Right lobe of liver (tissue), 4 donors: ENCODE data around the gene DNAJB8.

Experiments used
- POLR2A ChIP-seq: fragments of 450-650 bp; IDR thresholded peaks from one replicate; pipeline ENCODE4 v1.6.1; 2017; ENCODE audit warnings: antibody characterized with exemption, mild to moderate bottlenecking
- TF ChIP-seq, protein P1 (sequence below), 4 donors: fragments of 200-600 bp in 3 of 4; fragments of 450-650 bp in 1 of 4; IDR thresholded peaks; one replicate each; pipeline versions ENCODE4 v1.5.1 to v1.8.0; 2016 to 2022; ENCODE audit warnings: antibody characterized with exemption in 4 of 4, mild to moderate bottlenecking in 2 of 4
- donor health status: DM: no; HTN: no; CAD: no.
- donor health status: DM: no; HTN: no; CAD: no.
- donor health status: DM: no; HTN: yes; CAD: no.

GRCh38 chr3:128482175-128482574, 15.5 kb upstream of the DNAJB8 start:
- TF ChIP-seq POLR2A: no peak
- TF ChIP-seq, protein P1, sequence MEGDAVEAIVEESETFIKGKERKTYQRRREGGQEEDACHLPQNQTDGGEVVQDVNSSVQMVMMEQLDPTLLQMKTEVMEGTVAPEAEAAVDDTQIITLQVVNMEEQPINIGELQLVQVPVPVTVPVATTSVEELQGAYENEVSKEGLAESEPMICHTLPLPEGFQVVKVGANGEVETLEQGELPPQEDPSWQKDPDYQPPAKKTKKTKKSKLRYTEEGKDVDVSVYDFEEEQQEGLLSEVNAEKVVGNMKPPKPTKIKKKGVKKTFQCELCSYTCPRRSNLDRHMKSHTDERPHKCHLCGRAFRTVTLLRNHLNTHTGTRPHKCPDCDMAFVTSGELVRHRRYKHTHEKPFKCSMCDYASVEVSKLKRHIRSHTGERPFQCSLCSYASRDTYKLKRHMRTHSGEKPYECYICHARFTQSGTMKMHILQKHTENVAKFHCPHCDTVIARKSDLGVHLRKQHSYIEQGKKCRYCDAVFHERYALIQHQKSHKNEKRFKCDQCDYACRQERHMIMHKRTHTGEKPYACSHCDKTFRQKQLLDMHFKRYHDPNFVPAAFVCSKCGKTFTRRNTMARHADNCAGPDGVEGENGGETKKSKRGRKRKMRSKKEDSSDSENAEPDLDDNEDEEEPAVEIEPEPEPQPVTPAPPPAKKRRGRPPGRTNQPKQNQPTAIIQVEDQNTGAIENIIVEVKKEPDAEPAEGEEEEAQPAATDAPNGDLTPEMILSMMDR (IDR thresholded peaks at IDR 0.05): no peak
